ENCODE measurements around the gene THBS4.

DNA sequence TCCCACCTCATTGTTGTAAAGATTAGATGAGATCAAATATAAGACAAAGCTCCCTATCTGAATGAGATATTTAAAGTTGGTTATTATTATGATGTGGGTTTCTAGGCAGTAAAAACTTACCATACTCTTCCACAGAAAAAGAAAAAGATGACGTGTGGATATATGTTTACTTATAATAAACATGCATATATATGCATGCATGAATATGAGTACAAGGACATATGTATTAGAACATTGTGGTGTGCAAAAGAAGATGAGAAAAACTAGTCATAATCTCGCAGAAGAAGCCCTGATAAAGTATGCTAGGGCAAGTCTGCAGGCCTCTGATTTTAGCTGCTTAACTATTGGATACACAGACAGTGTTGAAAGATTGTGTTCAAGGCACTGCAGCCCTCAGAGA, 10.1 kb upstream of the THBS4 start:
- TF ChIP-seq, protein P1, sequence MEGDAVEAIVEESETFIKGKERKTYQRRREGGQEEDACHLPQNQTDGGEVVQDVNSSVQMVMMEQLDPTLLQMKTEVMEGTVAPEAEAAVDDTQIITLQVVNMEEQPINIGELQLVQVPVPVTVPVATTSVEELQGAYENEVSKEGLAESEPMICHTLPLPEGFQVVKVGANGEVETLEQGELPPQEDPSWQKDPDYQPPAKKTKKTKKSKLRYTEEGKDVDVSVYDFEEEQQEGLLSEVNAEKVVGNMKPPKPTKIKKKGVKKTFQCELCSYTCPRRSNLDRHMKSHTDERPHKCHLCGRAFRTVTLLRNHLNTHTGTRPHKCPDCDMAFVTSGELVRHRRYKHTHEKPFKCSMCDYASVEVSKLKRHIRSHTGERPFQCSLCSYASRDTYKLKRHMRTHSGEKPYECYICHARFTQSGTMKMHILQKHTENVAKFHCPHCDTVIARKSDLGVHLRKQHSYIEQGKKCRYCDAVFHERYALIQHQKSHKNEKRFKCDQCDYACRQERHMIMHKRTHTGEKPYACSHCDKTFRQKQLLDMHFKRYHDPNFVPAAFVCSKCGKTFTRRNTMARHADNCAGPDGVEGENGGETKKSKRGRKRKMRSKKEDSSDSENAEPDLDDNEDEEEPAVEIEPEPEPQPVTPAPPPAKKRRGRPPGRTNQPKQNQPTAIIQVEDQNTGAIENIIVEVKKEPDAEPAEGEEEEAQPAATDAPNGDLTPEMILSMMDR (IDR thresholded peaks at IDR 0.05), result no peak
- TF ChIP-seq POLR2A (IDR thresholded peaks at IDR 0.05), result no peak

Measured in upper lobe of left lung (tissue), 4 donors.